Hepatocyte (in vitro differentiated cells): Measurements from ENCODE around the gene SCAI.

Experiments
- CTCF ChIP-seq: fragments of 200-600 bp; sonication (generic); IDR thresholded peaks from 2 replicates; pipeline ENCODE4 v1.5.1; 2016; ENCODE audit warnings: antibody characterized with exemption, mild to moderate bottlenecking; ENCODE audit not compliant: poor library complexity
- EZH2 ChIP-seq: fragments of 200-600 bp; sonication (generic); IDR thresholded peaks from 2 replicates; pipeline ENCODE4 v1.6.1; 2016; ENCODE audit warnings: antibody characterized with exemption, mild to moderate bottlenecking, borderline replicate concordance
- EZH2phosphoT487 ChIP-seq: fragments of 200-600 bp; sonication (generic); IDR thresholded peaks from one replicate; pipeline ENCODE4 v1.6.1; 2018; ENCODE audit warnings: antibody characterized with exemption, mild to moderate bottlenecking, low read depth, moderate library complexity; ENCODE audit not compliant: unreplicated experiment, severe bottlenecking

- no peak for TF ChIP-seq EZH2phosphoT487
- TF ChIP-seq CTCF, result no peak
- no peak for TF ChIP-seq EZH2
Observed at GRCh38 chr9:125176636-125177035, 33.3 kb upstream of the SCAI start.
